Right lobe of liver (tissue), 6 donors: ENCODE results near the gene ABCB8. TPM values are rescaled to one million over a fixed set of nuclear protein-coding genes. Genes with fewer than 3 reads are reported as not detected.

Experiments used
- ATAC-seq, 4 donors: fragments of 200-7000 bp; cut with Tn5 transposase; one replicate each; pipeline ENCODE4 v1.9.1; 2020; ENCODE audit warnings: mild to moderate bottlenecking in 4 of 4, moderate library complexity in 4 of 4
- DNase-seq, 3 donors: peaks; one replicate each; pipeline ENCODE4 v3.0.0-alpha.2; 2020
- H3K27ac ChIP-seq, 3 donors: fragments of 200-600 bp; one replicate each; pipeline ENCODE4 v1.8.0; 2022
- H3K27me3 ChIP-seq, 2 donors: fragments of 200-600 bp; one replicate each; pipeline ENCODE4 v1.8.0; 2022
- H3K36me3 ChIP-seq, 4 donors: fragments of 200-600 bp; sonication (generic) in 1 of 4; one replicate each; pipeline versions ENCODE4 v1.5.1 to v1.8.0; 2017 to 2022; ENCODE audit warnings: control low read depth in 1 of 4
- H3K4me1 ChIP-seq, 4 donors: fragments of 200-600 bp; sonication (generic) in 1 of 4; one replicate each; pipeline versions ENCODE4 v1.5.1 to v1.8.0; 2017 to 2022; ENCODE audit warnings: control low read depth in 1 of 4
- H3K4me3 ChIP-seq, 3 donors: fragments of 200-600 bp; one replicate each; pipeline ENCODE4 v1.8.0; 2022
- H3K9me3 ChIP-seq, 4 donors: fragments of 200-600 bp; sonication (generic) in 1 of 4; one replicate each; pipeline versions ENCODE4 v1.5.1 to v1.8.0; 2017 to 2022; ENCODE audit warnings: control low read depth in 1 of 4
- CTCF ChIP-seq, 4 donors: fragments of 200-600 bp in 3 of 4; fragments of 450-650 bp in 1 of 4; IDR thresholded peaks; one replicate each; pipeline versions ENCODE4 v1.5.1 to v1.8.0; 2016 to 2022; ENCODE audit warnings: antibody characterized with exemption in 4 of 4, mild to moderate bottlenecking in 2 of 4
- POLR2A ChIP-seq: fragments of 450-650 bp; IDR thresholded peaks from one replicate; pipeline ENCODE4 v1.6.1; 2017; ENCODE audit warnings: antibody characterized with exemption, mild to moderate bottlenecking
- WGBS: methylation state at CpG from one replicate; pipeline ENCODE4 v1.1.6; 2018; ENCODE audit warnings: low coverage, low lambda C conversion rate; ENCODE audit not compliant: insufficient coverage; ENCODE audit errors: missing lambda C conversion rate; 5-methylcytosine and 5-hydroxymethylcytosine counted together
- intact Hi-C, 2 donors: fragments of 100-400 bp; cut with DNase I; formaldehyde crosslinking; loops; one replicate each; pipeline versions ENCODE4 v1.11.2 to v1.14.1; 2022
- total RNA-seq, 6 experiments: library from RNA; depleted of rRNA in 2 of 6; stranded (reverse); fragments of >200 nt in 2 of 6; fragmentation: NEBNext Ultra II Directional in 3 of 6; extraction: Animal tissue kit (Norgen Biotek cat#: 25700) in 3 of 6; gene quantifications; one replicate each; pipeline versions ENCODE4 v1.1.0 to v1.2.4, GENCODE V29; 2016 to 2023
- donor health status: DM: no; HTN: yes; CAD: no.
- donor health status: DM: no; HTN: no; CAD: no.
- donor health status: DM: no; HTN: no; CAD: no.
- donor health status: DM: no; HTN: yes; CAD: no.
- donor health status: DM: no; HTN: yes; CAD: no.

ABCB8 gene
- total RNA-seq, 6 experiments from 2014 or later: 22.3 to 33.8 (median 26.8) TPM

- no peak for ATAC-seq
- no peak for DNase-seq
- Histone ChIP-seq H3K27ac (peak overlapping the region; percentile 89 to 96 (median 94)), H3K27me3 (no peaks in the 10 kb centered on the region), H3K4me1 (peaks cover 0 to 42% (median 17%) of the 10 kb centered on the region in 4 donors), H3K9me3 (no peaks in the 10 kb centered on the region), H3K36me3 (peaks cover 0 to 8% (median 3%) of the 10 kb centered on the region in 4 donors), H3K4me3 (peak overlapping the region; percentile 85 to 92 (median 87))
- 0% methylated on average over 2 of the region's 17 CpGs for WGBS
- intact Hi-C loops: no loop called here
- TF ChIP-seq CTCF (IDR thresholded peaks at IDR 0.05) (peak in 1 of 4 donors; percentile 2), POLR2A (no peak)
These were observed 31.8 kb downstream of the ABCB8 start for GRCh38 chr7:151060113-151060415.

GRCh38 chr7:151060416-151061212 lies 32.4 kb downstream of the ABCB8 start:
- ATAC-seq (no peak), DNase-seq (peak in 2 of 3 donors; percentile 54 to 67)
- H3K27ac ChIP-seq: peak overlapping the region in 2 of 3 donors; percentile 89 to 94
- H3K27me3 ChIP-seq: no peaks in the 10 kb centered on the region
- H3K9me3 ChIP-seq: no peaks in the 10 kb centered on the region
- H3K4me3 ChIP-seq: peak overlapping the region; percentile 85 to 92 (median 87)
- H3K4me1 ChIP-seq: peaks cover 0 to 42% (median 17%) of the 10 kb centered on the region in 4 donors
- H3K36me3 ChIP-seq: peaks cover 0 to 12% (median 5%) of the 10 kb centered on the region in 4 donors
- intact Hi-C loops: no loop called here
- no peak for TF ChIP-seq POLR2A
- TF ChIP-seq CTCF (IDR thresholded peaks at IDR 0.05): no peak
- 2% methylated on average over 6 of the region's 21 CpGs for WGBS

- H3K36me3 ChIP-seq: peaks cover 0 to 16% (median 6%) of the 10 kb centered on the region in 4 donors
- no peak for TF ChIP-seq POLR2A
- TF ChIP-seq CTCF (IDR thresholded peaks at IDR 0.05): no peak
- 65% methylated on average over 19 of the region's 33 CpGs for WGBS
- no peak overlapping the region for H3K27ac ChIP-seq
- H3K27me3 ChIP-seq: no peaks in the 10 kb centered on the region
- H3K9me3 ChIP-seq: no peaks in the 10 kb centered on the region
- no peak overlapping the region for H3K4me3 ChIP-seq
- H3K4me1 ChIP-seq: peaks cover 0 to 41% (median 17%) of the 10 kb centered on the region in 4 donors
- intact Hi-C loops: no loop called here
- DNase-seq: no peak
- ATAC-seq: no peak
These were observed 33.2 kb downstream of the ABCB8 start for GRCh38 chr7:151061213-151062110.

GRCh38 chr7:151062111-151062398 lies 33.8 kb downstream of the ABCB8 start:
- Histone ChIP-seq H3K27me3 (no peaks in the 10 kb centered on the region), H3K27ac (no peak overlapping the region), H3K4me3 (no peak overlapping the region), H3K9me3 (no peaks in the 10 kb centered on the region), H3K36me3 (peaks cover 0 to 22% (median 9%) of the 10 kb centered on the region in 4 donors), H3K4me1 (peaks cover 0 to 35% (median 17%) of the 10 kb centered on the region in 4 donors)
- 20% methylated on average over 1 of the region's 11 CpGs for WGBS
- DNase-seq (no peak), ATAC-seq (no peak)
- no peak for TF ChIP-seq CTCF (IDR thresholded peaks at IDR 0.05)
- no peak for TF ChIP-seq POLR2A
- intact Hi-C loops: no loop called here
